Stomach smooth muscle (tissue), 2 donors: ENCODE data around the gene BYSL.

ENCODE experiments used
- H3K27ac ChIP-seq: one replicate; pipeline ENCODE4 v1.7.0; 2013; ENCODE audit warnings: mild to moderate bottlenecking, low read length, inconsistent platforms
- H3K27me3 ChIP-seq, 2 donors: one replicate each; pipeline ENCODE4 v1.7.0; 2013; ENCODE audit warnings: low read length in 2 of 2; ENCODE audit not compliant: insufficient read depth in 2 of 2, control insufficient read depth in 1 of 2
- H3K36me3 ChIP-seq, 2 donors: one replicate each; pipeline ENCODE4 v1.7.0; 2013; ENCODE audit warnings: low read length in 2 of 2; ENCODE audit not compliant: control insufficient read depth in 2 of 2, insufficient read depth in 2 of 2
- H3K4me1 ChIP-seq: one replicate; pipeline ENCODE4 v1.7.0; 2013; ENCODE audit warnings: low read length; ENCODE audit not compliant: control insufficient read depth, insufficient read depth
- H3K4me3 ChIP-seq, 2 donors: one replicate each; pipeline ENCODE4 v1.7.0; 2013; ENCODE audit warnings: low read length in 2 of 2
- H3K9ac ChIP-seq, 2 donors: one replicate each; pipeline ENCODE4 v1.7.0; 2013; ENCODE audit warnings: low read length in 2 of 2, mild to moderate bottlenecking in 1 of 2
- H3K9me3 ChIP-seq, 2 donors: one replicate each; pipeline ENCODE4 v1.7.0; 2013; ENCODE audit warnings: low read length in 2 of 2; ENCODE audit not compliant: control insufficient read depth in 2 of 2
- donor health status: healthy.
- donor health status: Pancreatic carcinoma.

BYSL gene, protein sequence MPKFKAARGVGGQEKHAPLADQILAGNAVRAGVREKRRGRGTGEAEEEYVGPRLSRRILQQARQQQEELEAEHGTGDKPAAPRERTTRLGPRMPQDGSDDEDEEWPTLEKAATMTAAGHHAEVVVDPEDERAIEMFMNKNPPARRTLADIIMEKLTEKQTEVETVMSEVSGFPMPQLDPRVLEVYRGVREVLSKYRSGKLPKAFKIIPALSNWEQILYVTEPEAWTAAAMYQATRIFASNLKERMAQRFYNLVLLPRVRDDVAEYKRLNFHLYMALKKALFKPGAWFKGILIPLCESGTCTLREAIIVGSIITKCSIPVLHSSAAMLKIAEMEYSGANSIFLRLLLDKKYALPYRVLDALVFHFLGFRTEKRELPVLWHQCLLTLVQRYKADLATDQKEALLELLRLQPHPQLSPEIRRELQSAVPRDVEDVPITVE

DNA sequence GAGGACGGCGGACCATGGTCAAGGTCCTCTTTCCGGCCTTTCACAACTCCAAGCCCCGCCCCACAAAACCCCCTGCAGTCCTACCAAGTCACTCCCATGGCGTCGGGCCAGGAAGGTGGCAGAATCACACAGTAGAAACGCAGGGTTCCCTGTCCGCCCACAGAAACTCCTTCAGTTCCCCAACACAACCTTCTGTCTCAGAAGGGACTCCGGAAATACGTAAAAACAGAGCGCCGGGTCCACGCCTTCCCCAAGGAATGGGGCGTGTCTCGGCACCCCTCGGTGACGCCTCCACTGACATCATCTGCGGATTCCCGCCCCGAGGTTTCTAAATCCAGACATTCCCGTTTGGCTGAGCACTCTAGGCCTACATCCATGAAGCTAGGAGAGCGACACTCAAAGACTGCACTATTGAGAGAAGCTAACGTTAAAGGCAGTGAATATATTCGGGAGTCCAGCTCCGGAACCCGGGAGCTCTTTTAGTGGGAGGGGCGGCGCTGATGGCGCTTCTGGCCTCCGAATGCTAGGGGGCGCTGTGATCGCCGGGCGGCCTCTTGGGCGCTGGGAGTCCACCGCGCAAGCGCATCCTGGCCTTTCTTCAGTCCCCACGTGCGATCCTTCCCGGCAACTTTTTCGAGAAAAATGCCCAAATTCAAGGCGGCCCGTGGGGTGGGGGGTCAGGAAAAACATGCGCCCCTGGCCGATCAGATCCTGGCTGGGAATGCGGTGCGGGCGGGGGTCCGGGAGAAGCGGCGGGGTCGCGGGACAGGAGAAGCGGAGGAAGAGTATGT, at the start of gene BYSL, which contains the start of gene MED20:
BYSL (plus strand) TSS at position 579 of the 791 bp plus-strand sequence; CDS start at position 643, 64 bp downstream.
MED20 (minus strand) TSS at position 219 of the 791 bp plus-strand sequence; CDS start at position 98, 121 bp downstream.
- Histone ChIP-seq H3K27me3 (no peaks in the 10 kb centered on the region), H3K4me1 (peaks cover 20% of the 10 kb centered on the region), H3K9me3 (no peaks in the 10 kb centered on the region), H3K9ac (peak within 1 kb of the TSS; percentile 88 to 99), H3K4me3 (peak within 1 kb of the TSS; percentile 98 to 99), H3K36me3 (peaks cover 2 to 3% of the 10 kb centered on the region in 2 donors), H3K27ac (peak within 1 kb of the TSS; percentile 98)

DNA sequence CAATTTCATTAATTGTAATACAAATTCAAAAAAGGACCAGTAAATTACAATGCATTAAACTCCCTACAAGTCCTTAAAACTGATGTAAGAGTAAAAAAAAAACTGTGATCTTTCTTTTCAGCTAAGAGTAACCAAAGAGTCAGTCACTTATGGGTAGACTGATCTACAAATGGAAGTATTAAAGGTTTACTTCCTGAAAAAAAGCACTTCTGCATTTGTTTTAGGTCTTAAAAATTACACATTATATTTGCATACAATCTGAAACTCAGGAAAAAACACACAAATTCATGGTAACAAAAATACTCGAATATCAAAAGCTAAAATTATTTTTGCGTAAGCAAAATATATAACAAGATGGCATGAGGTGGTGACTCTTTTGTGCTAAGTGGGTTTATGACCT, 49.6 kb upstream of the BYSL start:
- Histone ChIP-seq H3K36me3 (no peaks in the 10 kb centered on the region), H3K9ac (no peak overlapping the region), H3K27me3 (no peaks in the 10 kb centered on the region), H3K27ac (no peak overlapping the region), H3K9me3 (no peaks in the 10 kb centered on the region), H3K4me3 (no peak overlapping the region), H3K4me1 (no peaks in the 10 kb centered on the region)

DNA sequence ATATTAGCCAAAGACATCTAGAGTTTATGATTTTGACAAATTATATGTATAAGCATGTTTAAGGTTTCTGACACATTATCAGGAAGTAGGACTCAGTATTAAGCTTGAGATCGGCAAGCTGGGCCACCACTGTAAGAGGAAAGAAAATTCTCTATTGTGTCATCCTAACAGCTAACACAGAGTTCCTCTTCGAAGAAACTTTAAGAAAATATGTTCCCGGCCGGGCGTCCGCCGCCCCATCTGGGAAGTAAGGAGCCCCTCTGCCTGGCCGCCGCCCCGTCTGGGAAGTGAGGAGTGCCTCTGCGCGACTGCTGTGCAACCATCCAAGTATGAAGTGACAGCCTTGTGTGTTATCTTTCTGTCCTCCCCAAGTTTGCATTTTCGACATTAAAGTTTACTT, 49.2 kb upstream of the BYSL start:
- no peak overlapping the region for H3K9ac ChIP-seq
- no peaks in the 10 kb centered on the region for H3K4me1 ChIP-seq
- no peaks in the 10 kb centered on the region for H3K27me3 ChIP-seq
- no peak overlapping the region for H3K27ac ChIP-seq
- H3K9me3 ChIP-seq = no peaks in the 10 kb centered on the region
- no peak overlapping the region for H3K4me3 ChIP-seq
- H3K36me3 ChIP-seq = no peaks in the 10 kb centered on the region

DNA sequence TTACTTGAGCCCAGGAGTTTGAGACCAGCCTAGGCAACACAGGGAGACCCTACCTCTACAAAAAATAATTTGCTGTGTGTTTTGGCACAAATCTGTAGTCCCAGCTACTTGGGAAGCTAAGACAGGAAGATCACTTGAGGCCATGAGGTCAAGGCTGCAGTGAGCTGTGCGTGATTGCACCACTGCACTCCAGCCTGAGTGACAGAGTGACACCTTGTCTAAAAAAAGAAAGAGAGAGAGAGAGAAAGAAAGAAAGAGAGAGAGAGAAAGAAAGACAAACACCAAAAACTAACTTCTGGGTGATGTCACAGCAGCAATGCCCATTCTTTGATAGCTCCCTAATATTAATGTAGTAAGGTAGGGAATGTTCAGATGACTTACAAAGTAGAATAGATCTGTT, 46.6 kb upstream of the BYSL start:
- Histone ChIP-seq H3K9me3 (no peaks in the 10 kb centered on the region), H3K4me3 (no peak overlapping the region), H3K36me3 (no peaks in the 10 kb centered on the region), H3K9ac (no peak overlapping the region), H3K27ac (no peak overlapping the region), H3K27me3 (no peaks in the 10 kb centered on the region), H3K4me1 (no peaks in the 10 kb centered on the region)

DNA sequence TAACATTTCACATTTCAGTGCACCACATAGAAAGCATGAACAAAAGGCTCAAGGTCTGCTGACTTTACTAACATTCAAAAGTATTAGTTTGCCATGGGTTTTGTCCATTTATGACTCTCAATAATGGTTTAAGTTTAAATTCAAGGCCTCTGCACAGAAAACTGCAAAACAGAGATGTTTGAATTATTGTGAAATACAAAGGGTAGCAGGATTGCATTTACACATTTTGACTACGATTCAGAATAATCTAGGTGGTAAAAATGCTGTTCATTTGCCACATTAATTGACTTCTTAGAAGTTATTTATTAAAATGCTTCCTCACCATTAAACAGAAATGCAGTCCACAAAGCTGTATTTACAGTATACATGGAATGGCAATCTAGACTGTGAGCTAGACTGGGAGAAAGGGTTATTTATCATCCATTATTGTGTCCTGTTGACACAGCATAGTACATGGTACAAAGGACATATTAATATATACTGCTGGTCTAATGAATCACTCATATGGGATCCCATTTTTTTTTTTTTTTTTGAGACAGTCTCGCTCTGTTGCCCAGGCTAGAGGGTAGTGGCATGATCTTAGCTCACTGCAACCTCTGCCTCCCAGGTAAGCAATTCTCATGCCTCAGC, 44.1 kb upstream of the BYSL start:
- no peak overlapping the region for H3K27ac ChIP-seq
- no peaks in the 10 kb centered on the region for H3K27me3 ChIP-seq
- no peaks in the 10 kb centered on the region for H3K4me1 ChIP-seq
- H3K36me3 ChIP-seq = no peaks in the 10 kb centered on the region
- H3K9ac ChIP-seq = no peak overlapping the region
- H3K4me3 ChIP-seq = no peak overlapping the region
- H3K9me3 ChIP-seq = no peaks in the 10 kb centered on the region

DNA sequence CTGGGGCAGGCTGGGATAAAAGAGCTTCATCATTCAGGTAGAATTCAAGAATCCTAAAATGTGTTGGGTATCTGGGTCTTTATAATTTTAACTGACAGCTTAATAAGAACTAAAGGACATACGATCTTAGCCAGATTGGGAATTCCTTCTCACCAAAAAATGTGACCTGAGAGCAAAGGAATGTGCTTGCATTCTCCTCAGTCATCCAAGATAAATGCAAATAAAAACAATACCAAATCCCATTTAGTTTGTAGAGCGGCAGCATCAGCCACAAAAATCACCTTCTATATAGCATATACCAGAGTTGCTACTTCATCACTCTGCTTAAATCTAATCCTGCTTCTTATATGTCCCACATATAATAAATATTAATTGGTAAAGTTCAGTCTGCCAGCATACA, 43.1 kb upstream of the BYSL start:
- Histone ChIP-seq H3K9me3 (no peaks in the 10 kb centered on the region), H3K36me3 (no peaks in the 10 kb centered on the region), H3K9ac (no peak overlapping the region), H3K4me1 (no peaks in the 10 kb centered on the region), H3K27ac (no peak overlapping the region), H3K4me3 (no peak overlapping the region), H3K27me3 (no peaks in the 10 kb centered on the region)

DNA sequence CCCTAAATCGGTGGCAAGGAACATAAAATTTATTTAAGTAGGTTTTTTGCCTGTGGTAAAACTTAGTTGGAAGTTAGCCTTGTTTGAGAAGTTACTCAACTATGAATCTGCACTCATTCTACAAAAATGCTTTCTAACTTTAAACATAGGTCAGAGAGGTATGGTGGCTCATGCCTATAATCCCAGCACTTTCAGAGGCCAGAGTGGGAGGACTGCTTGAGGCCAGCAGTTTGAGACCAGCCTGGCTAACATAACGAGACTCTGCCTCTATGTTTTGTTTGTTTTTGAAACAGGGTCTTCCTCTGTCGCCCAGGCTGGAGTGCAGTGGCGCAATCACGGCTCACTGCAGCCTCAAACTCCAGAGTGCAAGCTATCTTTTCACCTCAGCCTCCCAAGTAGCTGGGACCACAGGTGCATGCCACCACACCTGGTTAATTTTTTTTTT, 42.3 kb upstream of the BYSL start:
- H3K9ac ChIP-seq = no peak overlapping the region
- H3K36me3 ChIP-seq = no peaks in the 10 kb centered on the region
- no peaks in the 10 kb centered on the region for H3K27me3 ChIP-seq
- H3K9me3 ChIP-seq = no peaks in the 10 kb centered on the region
- H3K4me3 ChIP-seq = no peak overlapping the region
- no peak overlapping the region for H3K27ac ChIP-seq
- H3K4me1 ChIP-seq = no peaks in the 10 kb centered on the region

DNA sequence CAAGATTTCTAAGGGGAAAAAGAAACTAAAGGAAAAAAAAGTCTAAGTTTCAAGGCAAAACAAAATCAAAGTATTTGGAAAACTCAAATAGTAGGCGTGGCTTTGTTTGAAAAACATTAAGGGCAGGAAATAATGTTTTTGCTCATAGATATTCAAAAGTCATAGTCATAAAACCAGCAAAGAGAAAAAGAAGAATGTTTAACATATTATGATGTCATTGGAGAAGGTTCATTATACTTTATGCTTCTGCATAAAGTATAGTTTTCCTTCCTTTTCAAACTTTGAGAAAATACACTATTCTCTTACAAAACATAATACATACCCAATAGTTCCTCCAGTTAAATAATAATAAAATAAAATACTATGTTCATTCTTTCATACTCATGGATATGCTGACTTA, 39.8 kb upstream of the BYSL start:
- Histone ChIP-seq H3K4me3 (no peak overlapping the region), H3K4me1 (no peaks in the 10 kb centered on the region), H3K9me3 (no peaks in the 10 kb centered on the region), H3K36me3 (no peaks in the 10 kb centered on the region), H3K27ac (no peak overlapping the region), H3K9ac (no peak overlapping the region), H3K27me3 (no peaks in the 10 kb centered on the region)

DNA sequence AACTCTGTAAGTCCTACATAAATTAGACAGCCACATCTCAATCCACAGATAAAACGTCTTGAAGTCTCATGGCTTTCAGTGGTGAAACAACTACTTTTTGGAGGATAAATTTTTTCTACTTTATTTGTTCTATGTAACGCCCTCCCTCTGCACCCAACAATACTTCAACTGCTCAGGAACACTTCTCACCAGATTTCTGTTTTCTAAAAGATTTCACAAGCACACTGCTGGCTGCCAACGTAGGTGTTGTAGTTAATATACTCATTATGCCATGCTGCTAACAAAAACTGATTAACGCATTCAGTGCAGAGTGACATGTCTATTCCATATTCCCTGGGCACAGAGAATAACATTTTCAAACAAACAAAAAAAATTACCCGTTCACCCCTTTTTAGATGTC, 36.3 kb upstream of the BYSL start:
- Histone ChIP-seq H3K36me3 (no peaks in the 10 kb centered on the region), H3K27me3 (no peaks in the 10 kb centered on the region), H3K27ac (no peak overlapping the region), H3K9ac (no peak overlapping the region), H3K9me3 (no peaks in the 10 kb centered on the region), H3K4me1 (no peaks in the 10 kb centered on the region), H3K4me3 (no peak overlapping the region)

DNA sequence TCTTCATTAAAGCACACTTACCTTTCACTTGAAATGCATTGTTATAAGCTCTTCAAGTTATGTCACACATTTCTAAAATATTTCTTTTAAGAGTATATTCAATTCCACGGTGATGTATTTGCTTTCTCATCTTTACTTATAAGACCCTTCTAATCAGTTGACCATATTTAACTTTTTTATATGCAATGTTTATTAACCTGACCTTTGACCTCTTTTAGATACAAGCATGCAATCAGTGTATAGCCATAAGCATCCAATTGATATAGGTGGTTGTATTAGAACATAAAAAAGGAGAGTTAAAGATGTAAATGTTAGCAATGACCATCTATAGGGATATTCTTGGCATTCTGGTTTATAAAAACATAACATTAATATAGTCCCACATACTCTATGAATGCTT, 35.4 kb upstream of the BYSL start:
- no peak overlapping the region for H3K9ac ChIP-seq
- H3K27me3 ChIP-seq = no peaks in the 10 kb centered on the region
- H3K9me3 ChIP-seq = no peaks in the 10 kb centered on the region
- H3K4me1 ChIP-seq = no peaks in the 10 kb centered on the region
- H3K27ac ChIP-seq = no peak overlapping the region
- no peak overlapping the region for H3K4me3 ChIP-seq
- H3K36me3 ChIP-seq = no peaks in the 10 kb centered on the region
